NCI-H2196 treated with DMSO at 0.1 percent for 48 hours (cell line): Measurements from ENCODE around the gene TKTL1.

ENCODE experiments used
- DNase-seq: peaks from one replicate; lab custom pipeline; 2025; ENCODE audit not compliant: unreplicated experiment; lab: John Stamatoyannopoulos, UW

Gene TKTL1

GRCh38 chrX:154375156-154375504 is 79.5 kb downstream of the TKTL1 start:
- no peak for DNase-seq

GRCh38 chrX:154376774-154377173 is 81.2 kb downstream of the TKTL1 start:
- no peak for DNase-seq

GRCh38 chrX:154378059-154378798 is 82.6 kb downstream of the TKTL1 start:
- DNase-seq = peak; percentile 32

- peak; percentile 96 for DNase-seq
Measured at GRCh38 chrX:154378799-154379568, 83.4 kb downstream of the TKTL1 start, which contains the start of gene EMD. EMD (plus strand) TSS chrX:154379295; CDS start chrX:154379485, 190 bp downstream.

GRCh38 chrX:154379569-154379951 is 84.0 kb downstream of the TKTL1 start:
- DNase-seq = no peak
